PC-9 (cell line): ENCODE measurements around the gene MSI2. TPM values are rescaled to one million over a fixed set of nuclear protein-coding genes. Genes with fewer than 3 reads are reported as not detected.

Experiments used
- BruUV-seq: library from RNA; stranded (reverse); fragments of 400-500 nt; replicated peaks from 2 replicates; lab custom pipeline; 2021; lab: Mats Ljungman, UMichigan
- CTCF ChIA-PET: fragments of 300-600 bp; sonication (Branson Sonifier 250); formaldehyde crosslinking; loops from one replicate; lab custom pipeline; 2022; ENCODE audit warnings: antibody characterized with exemption; lab: Charles Lee
- POLR2A ChIA-PET: fragments of 300-600 bp; sonication (Branson Sonifier 250); formaldehyde crosslinking; loops from one replicate; lab custom pipeline; 2022; ENCODE audit warnings: antibody characterized with exemption; ENCODE audit not compliant: unreplicated experiment; lab: Charles Lee
- DNase-seq, 2 experiments: peaks; one replicate each; pipeline versions ENCODE4 v3.0.0 to v3.0.0-alpha.2; 2015 to 2022; ENCODE audit warnings: mixed read lengths in 1 of 2
- H2AFZ ChIP-seq: fragments of 200-600 bp; sonication (generic); 2 replicates; pipeline ENCODE4 v1.8.1; 2017; ENCODE audit warnings: antibody characterized with exemption
- H3F3A ChIP-seq: fragments of 200-600 bp; sonication (generic); 2 replicates; pipeline ENCODE4 v1.8.1; 2017; ENCODE audit warnings: antibody characterized with exemption, mild to moderate bottlenecking, low read depth; ENCODE audit not compliant: insufficient read depth
- H3K27ac ChIP-seq: fragments of 200-600 bp; sonication (generic); 2 replicates; pipeline ENCODE4 v1.6.1; 2016; ENCODE audit warnings: mixed run types
- H3K27me3 ChIP-seq: fragments of 200-600 bp; sonication (generic); 2 replicates; pipeline ENCODE4 v1.6.1; 2016; ENCODE audit warnings: low read depth, mixed run types; ENCODE audit not compliant: insufficient read depth
- H3K36me3 ChIP-seq: fragments of 200-600 bp; sonication (generic); 2 replicates; pipeline ENCODE4 v1.6.1; 2016; ENCODE audit warnings: low read depth, mixed run types
- H3K4me1 ChIP-seq: fragments of 200-600 bp; sonication (generic); replicated peaks from 2 replicates; pipeline ENCODE4 v1.6.1; 2016; ENCODE audit warnings: mixed run types; ENCODE audit not compliant: insufficient read depth
- H3K4me2 ChIP-seq: fragments of 200-600 bp; sonication (generic); 2 replicates; pipeline ENCODE4 v1.6.1; 2017; ENCODE audit warnings: mixed run types
- H3K4me3 ChIP-seq: fragments of 200-600 bp; sonication (generic); 2 replicates; pipeline ENCODE4 v1.6.1; 2016; ENCODE audit warnings: mixed run types
- H3K79me2 ChIP-seq: fragments of 200-600 bp; sonication (generic); 2 replicates; pipeline ENCODE4 v1.6.1; 2017; ENCODE audit warnings: low read depth, mixed run types
- H3K9me2 ChIP-seq: fragments of 200-600 bp; sonication (generic); 2 replicates; pipeline ENCODE4 v1.8.1; 2017; ENCODE audit warnings: mild to moderate bottlenecking; ENCODE audit not compliant: insufficient read depth
- H3K9me3 ChIP-seq: fragments of 200-600 bp; sonication (generic); 2 replicates; pipeline ENCODE4 v1.8.1; 2016; ENCODE audit warnings: low read depth; ENCODE audit not compliant: insufficient read depth
- H4K20me1 ChIP-seq: fragments of 200-600 bp; sonication (generic); 2 replicates; pipeline ENCODE4 v1.8.1; 2017; ENCODE audit not compliant: insufficient read depth
- CTCF ChIP-seq: fragments of 200-600 bp; sonication (generic); conservative IDR thresholded peaks from 2 replicates; pipeline ENCODE4 v1.6.1; 2017; ENCODE audit warnings: mixed run types, antibody characterized with exemption, mild to moderate bottlenecking, moderate library complexity
- EZH2 ChIP-seq: fragments of 200-600 bp; sonication (generic); IDR thresholded peaks from 2 replicates; pipeline ENCODE4 v1.8.0; 2017; ENCODE audit warnings: antibody characterized with exemption, low read depth
- intact Hi-C: fragments of 100-400 bp; cut with micrococcal nuclease; formaldehyde crosslinking; loops from one replicate; pipeline ENCODE4 v1.10.0; 2022; ENCODE audit not compliant: unreplicated experiment
- total RNA-seq: library from RNA; stranded (reverse); gene quantifications from 2 replicates; pipeline ENCODE4 v1.2.3, GENCODE V29; 2021

Gene MSI2
- total RNA-seq, 1 experiment from 2014 or later: 15.7 TPM

DNA sequence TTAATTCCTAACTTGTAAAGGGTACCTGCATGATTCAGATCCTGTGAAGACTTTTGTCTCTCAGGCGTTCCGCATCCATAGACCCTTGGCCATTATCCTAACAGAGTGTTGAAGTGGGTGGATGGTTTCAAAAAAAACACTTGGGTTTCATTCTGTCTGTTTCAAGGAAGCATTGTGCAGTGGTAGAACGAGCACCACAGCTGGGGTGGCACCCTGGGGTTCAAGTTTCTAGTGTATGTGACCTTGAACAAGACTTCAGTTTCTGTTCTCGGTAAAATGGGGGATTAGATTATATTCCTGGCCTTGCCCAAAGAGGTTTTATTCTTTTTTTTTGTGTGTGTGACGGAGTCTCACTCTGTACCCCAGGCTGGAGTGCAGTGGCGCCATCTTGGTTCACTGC lies 74.3 kb downstream of the MSI2 start:
- intact Hi-C loops: no loop called here
- no TSS peak for BruUV-seq
- no peaks in the 10 kb centered on the region for H3K9me2 ChIP-seq

GRCh38 chr17:57331423-57331822 lies 75.1 kb downstream of the MSI2 start:
- Histone ChIP-seq H3K4me2 (no peak overlapping the region), H3K79me2 (no peaks in the 10 kb centered on the region; the same call in 1 of the 2 replicates), H3F3A (no peaks in the 10 kb centered on the region), H3K27me3 (peaks cover 8% of the 10 kb centered on the region; the same call in 1 of the 2 replicates), H3K27ac (no peak overlapping the region), H4K20me1 (0 out of 2 replicates have a peak, but pooled peaks cover 5% of the 10 kb centered on the region), H3K9me2 (no peaks in the 10 kb centered on the region), H3K4me3 (no peak overlapping the region), H2AFZ (no peak overlapping the region), H3K9me3 (no peaks in the 10 kb centered on the region), H3K36me3 (no peaks in the 10 kb centered on the region), H3K4me1 (no peaks in the 10 kb centered on the region)
- CTCF ChIA-PET: no interaction called here
- intact Hi-C loops: no loop called here
- POLR2A ChIA-PET: no interaction called here
- no TSS peak for BruUV-seq
- no peak for DNase-seq
- no peak for TF ChIP-seq CTCF
- no peak for TF ChIP-seq EZH2

More for the DNA sequence above, 74.3 kb downstream of the MSI2 start:
- Histone ChIP-seq H3K4me3 (no peak overlapping the region), H3F3A (no peaks in the 10 kb centered on the region), H4K20me1 (0 out of 2 replicates have a peak, but pooled peaks cover 5% of the 10 kb centered on the region), H3K27me3 (peaks cover 11% of the 10 kb centered on the region; the same call in 1 of the 2 replicates), H3K36me3 (no peaks in the 10 kb centered on the region), H3K79me2 (no peaks in the 10 kb centered on the region; the same call in 1 of the 2 replicates), H2AFZ (no peak overlapping the region), H3K27ac (no peak overlapping the region), H3K9me3 (no peaks in the 10 kb centered on the region), H3K4me1 (no peaks in the 10 kb centered on the region), H3K4me2 (no peak overlapping the region)
- DNase-seq: no peak
- TF ChIP-seq EZH2 (no peak), CTCF (no peak)
- ChIA-PET POLR2A (no interaction called here), CTCF (no interaction called here)

- Histone ChIP-seq H4K20me1 (0 out of 2 replicates have a peak, but pooled peaks cover 5% of the 10 kb centered on the region), H3F3A (no peaks in the 10 kb centered on the region), H3K27me3 (peaks cover 8% of the 10 kb centered on the region; the same call in 1 of the 2 replicates), H2AFZ (no peak overlapping the region), H3K9me2 (no peaks in the 10 kb centered on the region), H3K4me2 (no peak overlapping the region), H3K79me2 (no peaks in the 10 kb centered on the region; the same call in 1 of the 2 replicates), H3K4me3 (no peak overlapping the region), H3K27ac (no peak overlapping the region), H3K4me1 (no peaks in the 10 kb centered on the region), H3K9me3 (no peaks in the 10 kb centered on the region), H3K36me3 (no peaks in the 10 kb centered on the region)
- POLR2A ChIA-PET: no interaction called here
- intact Hi-C loops: no loop called here
- CTCF ChIA-PET: no interaction called here
- no peak for DNase-seq
- no peak for TF ChIP-seq EZH2
- no peak for TF ChIP-seq CTCF
- BruUV-seq: no TSS peak
Measured at GRCh38 chr17:57332501-57332900, 76.2 kb downstream of the MSI2 start.
